B cell (primary cell): ENCODE results near the gene DYRK1A.

Source experiments
- EZH2 ChIP-seq: IDR thresholded peaks from 2 replicates; pipeline ENCODE4 v1.6.1; 2012; ENCODE audit warnings: borderline replicate concordance, low read depth, mild to moderate bottlenecking, moderate library complexity, low read length; ENCODE audit not compliant: insufficient read depth, poor library complexity, severe bottlenecking
- TF ChIP-seq, protein P1 (sequence below): fragments of 200-600 bp; IDR thresholded peaks from one replicate; pipeline ENCODE4 v1.8.0; 2022; ENCODE audit warnings: antibody characterized with exemption, mild to moderate bottlenecking

- TF ChIP-seq, protein P1, sequence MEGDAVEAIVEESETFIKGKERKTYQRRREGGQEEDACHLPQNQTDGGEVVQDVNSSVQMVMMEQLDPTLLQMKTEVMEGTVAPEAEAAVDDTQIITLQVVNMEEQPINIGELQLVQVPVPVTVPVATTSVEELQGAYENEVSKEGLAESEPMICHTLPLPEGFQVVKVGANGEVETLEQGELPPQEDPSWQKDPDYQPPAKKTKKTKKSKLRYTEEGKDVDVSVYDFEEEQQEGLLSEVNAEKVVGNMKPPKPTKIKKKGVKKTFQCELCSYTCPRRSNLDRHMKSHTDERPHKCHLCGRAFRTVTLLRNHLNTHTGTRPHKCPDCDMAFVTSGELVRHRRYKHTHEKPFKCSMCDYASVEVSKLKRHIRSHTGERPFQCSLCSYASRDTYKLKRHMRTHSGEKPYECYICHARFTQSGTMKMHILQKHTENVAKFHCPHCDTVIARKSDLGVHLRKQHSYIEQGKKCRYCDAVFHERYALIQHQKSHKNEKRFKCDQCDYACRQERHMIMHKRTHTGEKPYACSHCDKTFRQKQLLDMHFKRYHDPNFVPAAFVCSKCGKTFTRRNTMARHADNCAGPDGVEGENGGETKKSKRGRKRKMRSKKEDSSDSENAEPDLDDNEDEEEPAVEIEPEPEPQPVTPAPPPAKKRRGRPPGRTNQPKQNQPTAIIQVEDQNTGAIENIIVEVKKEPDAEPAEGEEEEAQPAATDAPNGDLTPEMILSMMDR: no peak
- TF ChIP-seq EZH2: no peak
These were observed 197.9 kb downstream of the DYRK1A start for GRCh38 chr21:37564341-37564923.
